ENCODE data around the gene RAB40C.
A peak's percentile ranks its signal among the peaks of the same experiment; 100 is the strongest.

Gene RAB40C

DNA sequence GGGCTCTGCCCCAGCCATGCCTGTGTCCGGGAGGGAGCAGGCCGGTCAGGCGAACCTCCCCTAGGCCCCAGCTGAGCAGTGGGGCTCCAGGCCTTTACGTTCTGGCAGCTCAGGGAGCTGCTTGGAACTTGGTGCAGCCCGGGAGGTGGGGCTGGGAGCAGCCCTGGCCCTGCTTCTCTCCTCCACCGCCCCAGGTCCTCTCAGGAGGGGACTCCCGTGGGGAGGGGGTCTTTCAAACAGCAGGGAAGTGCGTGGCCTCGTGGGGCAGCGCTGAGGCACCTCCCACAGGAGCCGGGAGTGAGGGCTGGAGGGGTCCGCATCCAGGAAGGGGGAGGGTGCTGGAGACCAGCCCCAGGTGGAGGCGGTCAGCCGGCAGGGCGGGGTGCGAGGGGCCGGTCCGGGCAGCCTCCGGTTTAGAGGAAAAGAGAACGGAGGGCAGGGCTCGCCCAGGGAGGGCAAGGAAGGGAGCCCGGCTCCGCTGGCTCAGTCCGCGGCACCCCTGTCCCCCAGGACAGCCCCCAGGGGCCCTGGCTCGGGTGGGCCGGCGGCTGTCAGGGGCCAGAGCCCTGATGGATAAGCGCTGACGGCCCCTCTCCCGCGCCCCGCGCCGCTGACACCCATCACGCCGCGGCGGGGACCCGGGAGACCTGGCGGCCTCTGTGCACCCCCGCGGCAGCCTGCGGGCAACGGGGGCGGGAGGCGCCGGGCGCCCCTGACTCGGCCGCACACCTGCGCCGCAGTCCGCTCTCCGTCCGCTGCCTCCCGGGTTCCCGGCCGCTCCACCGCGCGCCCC is 30.3 kb upstream of the RAB40C start:
- DNase-seq (ENCODE audit: low spot score), result no peak

DNA sequence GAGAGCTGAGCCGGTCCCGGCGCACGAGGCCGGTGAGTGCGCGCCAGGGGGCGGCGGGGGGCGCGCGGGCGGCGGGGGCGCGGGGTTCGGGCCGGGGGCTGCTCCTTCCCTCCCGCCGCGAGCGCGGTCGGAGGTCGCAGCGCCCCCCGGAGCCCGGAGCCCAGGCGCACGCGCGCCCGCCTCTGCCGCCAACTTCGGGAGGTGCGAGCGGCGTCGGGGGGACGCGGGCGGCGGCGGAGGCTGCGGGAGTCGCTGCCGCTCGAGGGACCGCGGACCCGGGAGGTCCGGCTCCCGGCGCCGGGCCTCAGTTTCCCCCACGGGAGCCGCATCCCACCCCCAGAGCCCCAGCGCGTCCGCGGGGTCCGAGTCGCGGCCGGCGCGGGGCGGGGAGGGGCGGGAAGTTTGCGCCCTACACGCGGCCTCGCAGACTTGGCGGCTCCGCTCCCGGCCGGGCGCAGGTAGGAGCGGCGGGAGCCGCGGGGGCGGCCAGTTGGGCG is 29.6 kb upstream of the RAB40C start, which contains the start of gene PRR35:
TSS of gene PRR35 (plus strand) at position 191 of the 497 bp plus-strand sequence. CDS start 2,901 bp downstream, outside the sequence.
- DNase-seq (ENCODE audit: low spot score), result no peak

DNA sequence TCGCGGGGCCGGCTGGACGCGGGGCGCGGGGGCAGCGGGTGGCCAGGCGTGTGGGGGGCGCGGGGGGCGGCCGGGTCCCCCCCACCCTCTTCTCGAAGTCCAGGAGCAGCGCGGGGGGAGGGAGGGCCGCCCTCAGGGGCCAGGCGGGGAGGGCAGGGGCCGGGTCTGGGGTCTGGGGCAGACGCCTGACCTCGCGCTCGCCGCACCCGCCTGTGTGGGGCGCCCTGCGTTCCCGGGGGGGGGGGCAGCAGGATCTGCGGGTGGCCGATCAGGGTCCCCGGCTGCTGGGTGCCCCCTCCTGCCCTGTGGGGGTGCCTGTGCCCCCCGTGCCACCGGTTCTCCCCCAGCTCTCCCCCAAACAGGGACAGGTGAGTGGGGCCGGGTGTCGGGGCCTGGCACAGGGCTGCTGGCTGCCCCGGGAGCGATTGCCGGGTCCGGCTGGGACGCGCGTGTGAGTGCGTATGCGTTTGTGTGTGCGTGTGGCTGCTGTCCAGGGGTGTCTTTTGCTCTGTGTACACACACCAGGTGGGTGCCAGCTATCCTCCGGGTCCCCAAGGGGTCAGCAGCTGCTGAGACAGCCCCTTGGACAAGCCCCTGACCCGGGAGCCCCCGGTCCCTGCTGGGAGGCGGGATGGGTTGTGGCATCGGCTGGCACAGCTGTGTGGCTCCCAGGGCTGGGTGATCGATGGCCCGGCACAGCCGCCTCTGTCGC is 29.0 kb upstream of the RAB40C start:
- no peak for DNase-seq (ENCODE audit: low spot score)

DNA sequence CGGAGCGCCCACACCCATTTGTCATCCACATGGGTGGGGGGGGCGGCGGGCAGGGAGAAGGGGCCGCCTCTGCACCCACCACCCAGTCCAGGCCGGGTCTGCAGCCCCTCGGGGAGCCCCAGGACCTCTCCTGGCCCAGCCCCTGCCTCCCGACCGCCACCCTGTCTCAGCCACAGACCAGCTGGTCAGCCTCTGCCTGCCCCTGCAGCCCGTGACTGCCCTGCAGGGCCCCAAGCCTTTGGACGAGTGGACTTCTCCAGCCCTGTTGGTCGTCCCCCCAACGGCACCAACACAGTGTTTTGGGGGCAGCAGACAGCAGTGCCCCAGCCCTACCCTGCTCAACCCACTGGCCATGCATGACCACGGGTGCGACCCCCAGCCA is 28.5 kb upstream of the RAB40C start:
- DNase-seq (ENCODE audit: low spot score), result no peak

DNA sequence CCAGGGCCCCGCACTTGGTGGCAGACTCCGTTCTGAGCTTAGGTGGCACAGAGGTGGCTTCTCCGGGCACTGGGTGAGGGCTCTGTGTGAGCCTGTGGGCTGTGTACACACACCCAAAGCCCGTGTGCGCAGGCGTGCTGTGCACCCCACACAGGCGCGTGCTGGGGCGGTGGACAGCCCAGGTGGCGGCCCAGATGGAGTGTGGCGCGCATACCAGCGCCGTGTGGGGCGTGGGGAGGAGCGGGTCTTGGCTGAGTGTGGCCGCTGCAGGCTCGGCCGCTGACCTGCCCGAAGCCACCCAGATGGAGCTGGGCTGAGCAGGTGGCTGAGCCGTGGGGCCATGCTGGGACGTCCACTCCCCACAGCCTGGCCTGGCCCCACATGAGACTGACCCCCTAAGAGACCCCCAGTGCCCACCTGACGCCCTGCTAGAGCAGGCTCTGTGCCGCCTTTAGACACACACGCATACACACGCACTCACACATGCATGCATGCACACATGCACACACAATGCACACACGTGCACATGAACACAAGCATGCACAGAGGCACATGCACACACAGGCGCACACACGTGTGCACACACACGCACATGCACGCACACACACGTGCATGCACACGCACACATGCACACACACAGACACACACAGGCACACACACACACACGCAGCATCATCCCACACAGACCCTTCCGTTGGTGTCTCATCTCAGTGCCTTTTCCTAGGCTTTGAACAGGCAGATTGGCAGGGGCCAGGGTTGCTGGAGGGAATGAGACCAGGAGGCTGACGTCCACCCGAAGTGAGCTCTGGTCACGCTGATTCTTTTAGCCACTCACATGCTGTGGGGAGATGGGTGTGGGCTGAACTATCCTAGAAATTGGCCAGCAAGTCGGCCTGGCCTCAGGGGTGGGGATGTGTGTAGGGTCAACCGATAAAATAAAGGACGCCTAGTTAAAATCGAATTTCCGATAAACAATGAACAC is 27.6 kb upstream of the RAB40C start:
- no peak for DNase-seq (ENCODE audit: low spot score)

DNA sequence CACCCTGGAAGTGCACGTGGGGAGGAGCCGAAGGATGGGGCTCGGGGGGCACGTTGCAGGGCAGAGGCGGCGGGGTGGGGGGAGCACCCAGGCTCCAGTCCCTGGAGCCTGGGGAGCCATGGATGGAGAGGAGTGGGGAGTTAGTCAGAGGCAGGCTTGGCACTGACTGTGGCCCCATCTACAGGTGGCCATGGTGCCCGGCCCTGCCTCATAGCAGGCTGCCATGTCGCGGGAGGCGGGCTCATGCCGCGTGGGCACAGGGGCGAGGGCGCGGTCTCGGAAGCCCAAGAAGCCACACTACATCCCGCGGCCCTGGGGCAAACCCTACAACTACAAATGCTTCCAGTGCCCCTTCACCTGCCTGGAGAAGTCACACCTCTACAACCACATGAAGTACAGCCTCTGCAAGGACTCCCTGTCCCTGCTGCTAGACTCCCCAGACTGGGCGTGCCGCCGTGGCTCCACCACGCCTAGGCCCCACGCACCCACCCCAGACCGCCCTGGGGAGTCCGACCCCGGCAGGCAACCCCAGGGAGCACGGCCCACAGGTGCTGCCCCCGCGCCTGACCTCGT is 26.7 kb upstream of the RAB40C start:
- DNase-seq (ENCODE audit: low spot score), result no peak

DNA sequence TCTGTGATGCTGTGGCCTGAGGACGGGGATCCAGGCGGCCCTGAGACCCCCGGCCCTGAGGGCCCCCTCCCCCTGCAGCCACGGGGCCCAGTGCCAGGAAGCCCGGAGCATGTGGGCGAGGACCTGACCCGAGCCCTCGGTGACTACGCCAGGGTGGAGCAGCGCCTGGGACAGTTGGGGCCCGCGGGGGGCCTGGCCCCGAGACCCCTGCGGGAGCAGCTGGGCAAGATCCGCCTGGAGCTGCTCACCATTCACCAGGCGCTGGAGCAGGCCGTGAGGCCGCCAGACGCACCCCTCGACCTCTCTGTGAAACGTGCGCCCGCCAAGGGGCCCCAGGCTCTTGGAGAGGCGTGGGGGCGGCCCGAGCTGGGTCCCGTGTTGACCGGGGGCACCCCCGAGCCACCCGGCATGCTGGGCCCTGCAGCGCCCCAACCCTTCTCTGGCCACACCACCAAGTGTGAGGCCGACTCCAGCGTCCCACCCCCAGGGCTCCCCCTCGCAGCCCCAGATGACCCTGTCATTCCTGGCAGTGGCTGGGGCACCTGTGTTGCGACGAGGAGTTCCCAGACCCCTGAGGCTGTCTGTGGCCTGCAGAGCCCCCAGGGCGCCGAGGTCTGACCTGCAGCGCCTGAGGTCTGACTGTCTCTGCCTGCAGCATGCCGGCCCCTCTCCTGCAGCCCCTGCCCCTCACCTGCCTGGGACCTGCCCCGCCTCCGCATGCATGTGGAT is 25.0 kb upstream of the RAB40C start:
- no peak for DNase-seq (ENCODE audit: low spot score)

DNA sequence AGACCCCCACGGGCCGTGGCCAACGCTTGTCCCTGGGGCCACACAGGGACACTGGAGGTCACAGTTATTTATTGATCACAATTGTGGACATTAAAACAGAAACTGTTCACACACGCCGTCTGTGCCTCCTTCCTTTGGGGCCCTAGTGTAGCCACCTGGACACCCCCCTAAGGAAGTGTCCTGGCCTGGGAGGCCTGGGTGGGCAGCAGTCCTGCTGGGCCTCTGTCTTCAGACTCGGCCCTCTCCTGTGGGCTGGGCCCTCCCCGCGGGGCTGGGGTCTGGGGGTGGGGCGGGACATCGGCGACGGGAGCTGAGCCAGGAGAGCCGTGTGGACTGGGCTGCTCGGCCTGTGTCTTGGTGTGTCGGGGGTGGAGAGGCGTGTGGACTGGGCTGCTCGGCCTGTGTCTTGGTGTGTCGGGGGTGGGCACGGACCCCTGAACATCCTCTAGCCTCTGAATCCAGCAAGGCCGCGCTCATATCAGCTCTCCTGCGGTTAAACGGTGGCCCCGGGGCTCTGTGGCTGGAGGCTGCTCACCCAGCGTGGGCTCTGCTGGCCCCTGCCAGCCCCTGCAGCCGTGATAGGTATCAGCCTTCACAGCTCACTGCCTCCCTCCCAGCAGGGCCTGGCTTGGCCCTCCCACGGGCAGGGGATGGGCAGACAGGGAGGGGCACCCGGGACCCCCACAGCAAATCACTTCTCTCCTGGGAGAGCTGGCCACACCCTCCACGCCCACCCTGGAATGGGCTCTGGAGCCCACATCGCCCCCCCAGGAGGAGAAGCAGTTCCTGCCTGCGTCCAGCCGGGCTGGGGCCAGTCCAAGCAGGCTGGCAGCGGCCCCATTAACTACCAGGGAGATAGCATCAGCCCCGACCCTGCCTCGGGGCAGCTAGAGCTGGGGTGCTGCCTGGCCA is 24.2 kb upstream of the RAB40C start:
- DNase-seq (ENCODE audit: low spot score), result no peak

DNA sequence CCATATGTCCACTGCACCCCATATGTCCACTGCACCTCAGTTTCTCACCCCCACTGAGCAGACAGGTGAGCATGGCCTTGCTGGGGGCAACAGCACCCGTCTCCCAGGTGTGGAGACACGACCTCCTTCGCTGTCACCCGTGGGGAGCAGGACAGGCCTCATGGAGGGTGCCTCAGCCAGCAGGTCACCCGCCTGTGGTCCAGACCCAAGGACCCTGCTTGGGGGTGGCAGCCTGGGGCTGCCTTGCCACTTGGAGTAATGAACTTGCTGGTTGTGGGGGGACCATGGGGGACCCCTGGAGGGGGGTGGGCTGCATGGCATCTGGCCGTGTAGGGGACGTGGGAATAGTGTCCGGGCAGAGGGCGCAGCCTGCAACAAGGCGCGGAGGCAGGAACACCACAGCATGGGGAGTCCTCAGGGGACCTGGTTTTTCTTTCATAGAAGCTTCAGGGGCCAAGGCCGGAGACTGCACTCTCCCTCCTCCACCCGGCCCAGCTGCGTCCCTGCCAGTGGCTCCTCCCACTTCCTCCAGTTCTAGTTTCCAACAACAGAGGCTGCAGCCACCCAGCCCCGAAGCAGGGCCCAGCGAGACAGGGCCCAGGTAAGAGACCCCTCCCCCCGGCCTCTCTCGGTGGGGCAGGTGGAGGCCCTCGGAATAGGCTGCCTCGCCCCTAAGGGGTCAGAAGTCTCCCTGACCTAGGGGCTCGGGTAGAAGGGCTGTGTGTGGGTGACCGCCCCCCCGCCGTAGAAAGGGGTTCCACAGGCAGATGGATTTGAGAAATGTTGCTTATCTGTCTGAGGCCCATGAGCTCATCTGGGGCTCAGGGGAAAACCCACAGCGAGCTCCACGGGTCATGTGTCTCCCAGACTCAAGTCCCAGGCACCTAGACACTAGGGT is 23.1 kb upstream of the RAB40C start, which contains the start of gene NHLRC4:
TSS of gene NHLRC4 (plus strand) at position 531 of the 898 bp plus-strand sequence. CDS start 1,043 bp downstream, outside the sequence.
- peak; percentile 65 for DNase-seq (ENCODE audit: low spot score)

DNA sequence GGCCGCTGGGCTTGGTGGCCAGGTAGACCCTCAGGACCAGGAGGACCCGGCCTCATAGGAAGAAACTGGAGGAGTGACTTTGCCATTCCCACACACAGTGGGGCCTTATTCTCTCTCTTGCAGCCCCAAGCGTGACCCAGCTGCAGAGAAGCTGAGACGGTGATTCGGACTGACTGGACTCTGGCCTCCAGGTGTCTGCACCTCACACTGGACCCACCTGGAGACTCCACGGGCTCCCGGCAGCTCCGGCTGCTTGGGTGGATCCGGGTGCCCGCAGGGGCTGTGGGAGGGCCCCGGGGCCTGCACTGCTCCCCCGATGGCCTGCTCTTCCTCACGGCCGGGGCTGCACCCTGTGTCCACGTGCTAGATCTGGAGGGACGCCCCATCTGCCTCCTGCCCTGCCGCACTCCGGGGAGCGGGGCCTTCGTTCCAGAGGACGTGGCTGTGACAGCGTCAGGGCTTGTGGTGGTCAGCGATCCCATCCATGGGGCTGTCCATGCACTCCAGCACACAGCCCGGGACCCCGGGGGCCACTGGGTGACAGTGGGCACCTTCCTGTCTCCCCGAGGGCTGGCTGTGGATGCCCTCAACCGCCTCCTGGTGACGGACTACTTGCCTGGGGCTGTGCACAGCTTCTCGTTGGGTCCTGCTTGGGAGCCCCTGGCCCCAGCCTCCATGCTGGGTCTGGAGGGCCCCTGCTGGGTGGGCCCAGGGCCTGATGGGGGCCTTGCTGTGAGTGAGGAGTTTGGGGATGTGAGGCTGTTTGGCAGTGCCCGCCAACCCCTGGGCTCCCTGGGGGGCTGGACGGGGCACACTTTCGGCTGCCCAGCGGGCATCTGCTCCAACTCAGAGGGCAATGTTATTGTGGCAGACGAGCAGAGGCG is 22.3 kb upstream of the RAB40C start:
- no peak for DNase-seq (ENCODE audit: low spot score)

DNA sequence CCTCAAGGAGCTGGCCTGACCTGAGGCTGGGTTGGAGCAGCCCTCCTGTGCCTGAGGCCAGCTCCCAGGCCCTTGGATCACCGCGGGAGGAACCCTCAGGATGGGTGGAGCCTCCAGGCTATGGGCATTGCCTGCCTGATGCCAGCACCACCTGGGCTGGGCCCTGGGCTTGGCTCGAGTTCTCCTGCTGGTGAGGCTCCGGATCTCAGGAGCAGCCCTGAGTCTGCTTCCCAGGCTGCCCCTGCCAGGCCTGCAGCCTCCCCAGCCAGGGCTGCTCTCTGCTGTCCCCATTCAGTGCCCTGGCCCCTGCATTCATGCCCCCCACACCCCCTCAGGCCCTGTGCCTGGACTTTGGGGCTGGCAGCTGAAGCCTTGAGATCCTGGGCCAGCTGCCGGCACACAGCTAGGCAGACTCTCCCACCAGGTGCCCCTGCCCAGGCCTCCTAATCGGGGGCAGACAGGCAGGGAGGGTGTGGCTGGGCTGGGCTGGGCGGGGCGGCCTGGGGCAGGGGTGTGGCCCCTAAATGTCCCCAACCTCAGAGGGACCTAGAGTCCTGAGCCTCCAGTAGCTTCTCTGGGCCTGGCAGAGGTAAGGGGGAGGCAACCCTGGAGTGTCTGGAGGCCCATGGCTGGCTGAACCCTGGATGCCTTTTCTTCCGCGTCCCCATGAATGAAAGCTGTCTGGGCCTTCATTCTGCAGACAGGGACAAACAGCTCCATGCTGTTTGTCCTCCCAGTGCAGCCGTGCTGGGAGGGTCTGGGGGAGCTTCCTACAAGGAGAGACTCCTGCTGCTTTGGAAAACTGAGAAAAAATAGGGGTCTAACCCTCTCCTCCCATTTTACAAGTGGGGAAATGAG is 21.2 kb upstream of the RAB40C start:
- no peak for DNase-seq (ENCODE audit: low spot score)

DNA sequence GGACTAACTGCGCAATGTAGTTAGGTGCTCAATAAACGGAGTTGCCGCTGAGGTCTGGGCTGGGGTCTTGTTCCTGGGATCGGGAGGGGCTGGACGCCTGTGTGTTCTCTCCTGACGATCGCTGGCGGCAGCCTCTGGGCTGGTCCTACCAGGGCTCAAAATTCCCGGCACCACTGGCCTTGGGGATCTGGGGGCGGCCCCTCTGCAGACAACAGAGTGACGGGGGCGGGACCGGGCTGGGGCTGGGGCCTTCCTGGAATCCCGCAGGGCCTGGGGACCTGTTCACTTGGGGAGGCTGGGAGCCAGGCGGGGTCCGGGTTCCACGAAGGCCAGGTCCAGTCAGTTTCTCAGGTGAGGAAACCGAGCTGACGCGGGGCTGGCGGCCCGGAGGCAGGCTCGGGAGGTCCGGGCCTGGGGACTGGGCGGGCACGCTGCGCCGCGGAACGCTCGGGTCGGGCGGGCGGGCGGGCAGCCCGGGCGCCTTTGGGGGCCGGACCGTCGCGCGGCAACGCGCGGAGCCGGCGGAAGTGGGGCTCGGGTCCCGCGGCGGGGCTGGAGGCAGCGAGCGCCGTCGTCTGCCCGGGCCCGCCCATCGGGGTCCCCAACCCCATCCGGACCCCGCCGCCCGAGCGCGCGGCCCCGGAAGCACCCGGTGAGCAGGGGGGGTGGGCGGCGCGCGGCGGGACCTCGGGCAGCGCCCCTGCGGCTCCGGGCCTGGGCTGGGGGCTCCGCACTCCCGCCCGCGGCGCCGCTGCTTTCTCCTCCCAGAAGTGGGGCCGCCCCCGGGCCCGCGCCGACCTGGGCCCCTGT is 20.2 kb upstream of the RAB40C start, which contains the start of gene PIGQ:
TSS of gene PIGQ (plus strand) at position 524 of the 810 bp plus-strand sequence. CDS start 4,107 bp downstream, outside the sequence.
- peak; percentile 95 for DNase-seq (ENCODE audit: low spot score)

DNA sequence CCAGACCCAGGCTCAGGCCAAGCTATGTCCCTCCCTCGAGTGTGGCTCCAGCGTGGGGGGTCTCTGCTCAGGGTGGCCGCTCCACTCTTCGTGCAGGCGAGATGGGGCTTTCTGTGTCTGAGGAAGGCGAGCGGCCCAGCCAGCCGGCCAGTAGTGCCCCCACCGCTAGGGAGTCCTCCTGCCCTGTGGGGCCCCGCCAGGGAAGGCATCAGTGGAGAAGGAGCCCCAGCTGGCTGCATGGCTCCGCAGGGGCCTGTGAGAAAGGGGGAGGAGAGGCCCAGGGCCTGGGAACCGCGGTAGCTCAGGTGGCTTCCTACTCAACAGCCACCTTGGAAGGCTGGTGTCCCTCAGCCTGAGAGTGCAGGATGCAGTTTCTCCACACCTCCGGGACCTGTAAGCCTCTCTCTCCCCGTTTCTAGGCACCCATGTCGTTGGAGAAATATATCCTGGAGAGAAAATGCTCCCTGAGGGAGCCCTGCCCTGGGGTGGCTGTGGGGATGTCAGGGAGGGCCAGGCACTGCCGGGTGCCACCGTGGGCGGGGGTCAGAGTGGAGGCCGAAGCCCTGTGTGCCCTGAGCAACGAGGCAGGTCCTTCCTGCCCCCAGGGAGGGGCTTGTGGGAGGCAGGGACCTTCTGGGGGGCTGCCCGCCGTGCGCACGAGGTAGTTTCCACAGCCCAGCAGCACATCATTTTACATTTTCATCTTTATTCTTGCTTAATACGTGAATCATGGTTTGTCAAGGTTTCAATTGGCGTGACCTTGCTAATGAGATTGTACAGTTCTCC is 16.8 kb upstream of the RAB40C start:
- no peak for DNase-seq (ENCODE audit: low spot score)

DNA sequence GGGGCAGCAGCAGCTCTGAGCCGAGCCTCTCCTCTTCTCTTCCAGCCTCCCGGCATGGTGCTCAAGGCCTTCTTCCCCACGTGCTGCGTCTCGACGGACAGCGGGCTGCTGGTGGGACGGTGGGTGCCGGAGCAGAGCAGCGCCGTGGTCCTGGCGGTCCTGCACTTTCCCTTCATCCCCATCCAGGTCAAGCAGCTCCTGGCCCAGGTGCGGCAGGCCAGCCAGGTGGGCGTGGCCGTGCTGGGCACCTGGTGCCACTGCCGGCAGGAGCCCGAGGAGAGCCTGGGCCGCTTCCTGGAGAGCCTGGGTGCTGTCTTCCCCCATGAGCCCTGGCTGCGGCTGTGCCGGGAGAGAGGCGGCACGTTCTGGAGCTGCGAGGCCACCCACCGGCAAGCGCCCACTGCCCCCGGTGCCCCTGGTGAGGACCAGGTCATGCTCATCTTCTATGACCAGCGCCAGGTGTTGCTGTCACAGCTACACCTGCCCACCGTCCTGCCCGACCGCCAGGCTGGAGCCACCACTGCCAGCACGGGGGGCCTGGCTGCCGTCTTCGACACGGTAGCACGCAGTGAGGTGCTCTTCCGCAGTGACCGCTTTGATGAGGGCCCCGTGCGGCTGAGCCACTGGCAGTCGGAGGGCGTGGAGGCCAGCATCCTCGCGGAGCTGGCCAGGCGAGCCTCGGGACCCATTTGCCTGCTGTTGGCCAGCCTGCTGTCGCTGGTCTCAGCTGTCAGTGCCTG is 15.7 kb upstream of the RAB40C start:
- DNase-seq (ENCODE audit: low spot score), result no peak
